Lower leg skin (tissue), 4 donors: ENCODE data around the gene RIC1. TPM values are rescaled to one million over a fixed set of nuclear protein-coding genes. Genes with fewer than 3 reads are reported as not detected.

ENCODE experiments used
- DNase-seq, 2 donors: peaks; one replicate each; pipeline ENCODE4 v3.0.0-alpha.2; 2019; ENCODE audit warnings: low spot score in 2 of 2
- H3K4me3 ChIP-seq: fragments of 200-600 bp; sonication (generic); 2 replicates; pipeline ENCODE4 v1.5.1; 2017; ENCODE audit warnings: mild to moderate bottlenecking, low read depth; ENCODE audit not compliant: poor library complexity, severe bottlenecking
- POLR2A ChIP-seq, 2 donors: fragments of 450-650 bp; IDR thresholded peaks; one replicate each; pipeline ENCODE4 v1.6.1; 2016 to 2017; ENCODE audit warnings: antibody characterized with exemption in 2 of 2, mild to moderate bottlenecking in 1 of 2, moderate library complexity in 1 of 2
- WGBS, 2 donors: methylation state at CpG; one replicate each; pipeline ENCODE4 v1.1.5; 2018; 5-methylcytosine and 5-hydroxymethylcytosine counted together
- intact Hi-C: fragments of 100-400 bp; cut with DNase I; formaldehyde crosslinking; loops from one replicate; pipeline ENCODE4 v1.15.0; 2023; ENCODE audit warnings: low total_unique reads
- total RNA-seq, 4 donors: library from RNA; depleted of rRNA; stranded (reverse); fragments of >200 nt; gene quantifications; one replicate each; pipeline ENCODE4 v1.1.0, GENCODE V29; 2016
- TF ChIP-seq, protein P1 (sequence below), 3 donors: fragments of 450-650 bp; IDR thresholded peaks; one replicate each; pipeline ENCODE4 v1.5.1; 2016; ENCODE audit warnings: antibody characterized with exemption in 3 of 3, mild to moderate bottlenecking in 3 of 3, moderate library complexity in 2 of 3

Gene RIC1
- total RNA-seq, 4 donors from 2014 or later = 31.3 to 62.3 (median 37.6) TPM

DNA sequence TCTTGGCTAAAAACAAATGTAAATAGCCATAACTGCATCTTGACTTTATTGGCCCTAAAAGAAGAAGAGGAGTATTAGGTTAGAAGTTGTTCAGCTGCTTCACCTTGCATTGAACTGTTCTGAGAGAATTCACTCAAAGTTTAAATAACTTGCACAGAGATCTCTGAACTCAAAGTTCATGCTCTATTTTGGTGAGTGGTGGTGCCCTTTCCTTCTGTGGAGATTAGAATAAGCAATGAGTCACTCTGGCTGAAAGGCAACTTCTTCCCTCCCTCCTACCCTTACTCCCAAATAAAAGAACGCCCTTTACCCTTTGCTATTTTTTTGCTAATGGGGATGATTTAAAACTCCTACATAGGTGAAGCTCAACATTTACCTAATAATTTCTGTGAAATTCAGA, 155.1 kb downstream of the RIC1 start:
- no peak overlapping the region for H3K4me3 ChIP-seq
- no peak for DNase-seq
- intact Hi-C loops = no loop called here
- 93 to 100% methylated on average over 1 of the region's 1 CpG for WGBS, 2 donors
- TF ChIP-seq, protein P1, sequence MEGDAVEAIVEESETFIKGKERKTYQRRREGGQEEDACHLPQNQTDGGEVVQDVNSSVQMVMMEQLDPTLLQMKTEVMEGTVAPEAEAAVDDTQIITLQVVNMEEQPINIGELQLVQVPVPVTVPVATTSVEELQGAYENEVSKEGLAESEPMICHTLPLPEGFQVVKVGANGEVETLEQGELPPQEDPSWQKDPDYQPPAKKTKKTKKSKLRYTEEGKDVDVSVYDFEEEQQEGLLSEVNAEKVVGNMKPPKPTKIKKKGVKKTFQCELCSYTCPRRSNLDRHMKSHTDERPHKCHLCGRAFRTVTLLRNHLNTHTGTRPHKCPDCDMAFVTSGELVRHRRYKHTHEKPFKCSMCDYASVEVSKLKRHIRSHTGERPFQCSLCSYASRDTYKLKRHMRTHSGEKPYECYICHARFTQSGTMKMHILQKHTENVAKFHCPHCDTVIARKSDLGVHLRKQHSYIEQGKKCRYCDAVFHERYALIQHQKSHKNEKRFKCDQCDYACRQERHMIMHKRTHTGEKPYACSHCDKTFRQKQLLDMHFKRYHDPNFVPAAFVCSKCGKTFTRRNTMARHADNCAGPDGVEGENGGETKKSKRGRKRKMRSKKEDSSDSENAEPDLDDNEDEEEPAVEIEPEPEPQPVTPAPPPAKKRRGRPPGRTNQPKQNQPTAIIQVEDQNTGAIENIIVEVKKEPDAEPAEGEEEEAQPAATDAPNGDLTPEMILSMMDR (IDR thresholded peaks at IDR 0.05) = no peak
- no peak for TF ChIP-seq POLR2A (IDR thresholded peaks at IDR 0.05)

DNA sequence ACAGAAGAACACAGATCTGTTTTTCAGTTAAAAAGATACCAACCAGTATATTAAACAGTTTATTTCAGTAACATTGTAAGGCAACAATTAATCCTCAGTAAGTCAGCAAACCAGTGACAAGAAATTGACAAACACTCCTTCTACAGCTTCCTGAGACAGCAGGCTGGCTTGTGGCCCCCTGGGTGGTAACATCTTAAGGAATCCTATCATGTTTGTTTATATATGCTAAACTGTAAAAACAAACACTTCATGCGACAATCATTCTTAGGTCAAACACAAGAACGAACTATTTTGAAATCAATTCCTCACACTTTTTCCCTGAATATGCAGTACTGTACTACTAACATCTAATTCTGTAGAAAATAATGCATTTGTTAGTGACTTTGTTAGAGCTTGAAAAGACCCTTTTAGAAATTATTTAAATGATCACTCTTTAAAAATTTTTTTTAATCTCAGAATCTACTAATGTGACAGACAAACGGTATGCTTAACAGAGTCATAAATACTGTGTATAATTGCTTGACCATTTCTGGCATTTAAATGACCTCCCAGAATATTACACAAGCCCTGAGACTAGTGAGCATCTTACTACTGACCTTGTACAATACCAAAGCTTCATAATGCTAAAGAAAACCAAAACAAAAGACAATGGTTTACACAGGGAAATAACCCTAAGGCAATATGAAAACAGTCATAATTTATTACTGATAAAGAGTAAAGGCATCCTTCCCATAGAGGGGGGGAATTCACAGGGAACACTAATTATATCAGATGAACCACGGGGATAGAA, 155.8 kb downstream of the RIC1 start:
- no peak overlapping the region for H3K4me3 ChIP-seq
- WGBS, 2 donors = 72 to 74% methylated on average over 4 of the region's 4 CpGs

DNA sequence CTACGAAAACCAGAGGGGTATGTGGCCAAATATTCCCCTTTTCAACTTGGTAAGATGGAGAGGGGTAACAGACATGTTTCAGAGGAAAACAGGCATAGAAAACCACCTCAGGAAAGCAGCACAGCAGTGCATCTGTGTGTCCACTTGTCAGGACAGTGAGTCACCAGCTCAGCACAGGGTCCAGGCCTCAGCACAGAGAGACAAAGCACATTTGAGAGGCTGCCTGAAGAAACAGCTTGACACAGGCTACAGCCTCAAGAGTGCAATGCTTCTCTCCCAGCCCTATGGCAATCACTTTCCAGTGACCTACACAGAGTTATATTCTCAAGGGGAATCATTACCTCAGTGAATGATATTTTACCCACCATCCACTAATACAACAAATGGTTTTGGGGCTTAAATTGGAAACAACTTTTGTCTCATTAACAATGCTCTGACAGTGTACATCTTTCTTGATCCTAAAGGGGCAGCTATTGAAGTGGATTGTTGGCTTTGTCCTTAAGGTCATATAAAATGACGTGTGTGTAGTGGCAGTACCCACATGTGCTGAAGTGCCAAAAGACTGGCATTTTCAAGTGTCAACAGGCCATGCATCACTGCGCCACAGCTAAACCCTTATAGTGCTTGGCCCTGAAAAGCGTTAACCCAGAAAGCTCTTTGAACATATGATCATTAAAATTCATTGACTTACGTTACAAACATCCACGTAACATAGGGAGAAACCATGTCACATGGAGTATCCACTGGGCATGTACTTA, 157.6 kb downstream of the RIC1 start:
- WGBS, 2 donors = 95 to 98% methylated on average over 6 of the region's 6 CpGs
- no peak for DNase-seq
- TF ChIP-seq, protein P1 (IDR thresholded peaks at IDR 0.05) = no peak
- TF ChIP-seq POLR2A (IDR thresholded peaks at IDR 0.05) = no peak
- H3K4me3 ChIP-seq = no peak overlapping the region
- intact Hi-C loops = no loop called here

More for the DNA sequence above, 155.8 kb downstream of the RIC1 start:
- no peak for DNase-seq
- TF ChIP-seq, protein P1 (IDR thresholded peaks at IDR 0.05) = no peak
- no peak for TF ChIP-seq POLR2A (IDR thresholded peaks at IDR 0.05)
- intact Hi-C loops = no loop called here

DNA sequence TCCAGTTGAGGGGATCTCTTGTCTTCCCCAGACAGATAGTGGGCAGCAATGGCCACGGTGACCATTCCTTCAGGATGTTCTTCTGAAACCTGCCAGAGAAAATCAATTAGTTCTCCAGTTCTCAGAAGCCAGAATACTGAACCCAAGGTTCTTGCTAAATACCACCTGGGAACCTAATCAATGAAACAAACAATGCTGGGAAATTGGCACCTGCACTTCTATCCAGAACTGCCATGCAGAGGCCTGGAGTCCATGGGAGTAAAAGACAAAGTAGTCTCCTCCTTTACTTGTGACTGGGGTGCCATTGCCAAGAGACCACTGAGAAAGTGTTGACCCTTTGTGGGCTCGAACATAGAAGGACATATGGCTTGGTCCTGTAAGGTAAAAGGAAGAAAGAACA, 158.3 kb downstream of the RIC1 start:
- H3K4me3 ChIP-seq = no peak overlapping the region
- intact Hi-C loops = no loop called here
- TF ChIP-seq POLR2A (IDR thresholded peaks at IDR 0.05) = no peak
- TF ChIP-seq, protein P1 (IDR thresholded peaks at IDR 0.05) = no peak
- WGBS, 2 donors = 94 to 95% methylated on average over 2 of the region's 2 CpGs
- DNase-seq = no peak

DNA sequence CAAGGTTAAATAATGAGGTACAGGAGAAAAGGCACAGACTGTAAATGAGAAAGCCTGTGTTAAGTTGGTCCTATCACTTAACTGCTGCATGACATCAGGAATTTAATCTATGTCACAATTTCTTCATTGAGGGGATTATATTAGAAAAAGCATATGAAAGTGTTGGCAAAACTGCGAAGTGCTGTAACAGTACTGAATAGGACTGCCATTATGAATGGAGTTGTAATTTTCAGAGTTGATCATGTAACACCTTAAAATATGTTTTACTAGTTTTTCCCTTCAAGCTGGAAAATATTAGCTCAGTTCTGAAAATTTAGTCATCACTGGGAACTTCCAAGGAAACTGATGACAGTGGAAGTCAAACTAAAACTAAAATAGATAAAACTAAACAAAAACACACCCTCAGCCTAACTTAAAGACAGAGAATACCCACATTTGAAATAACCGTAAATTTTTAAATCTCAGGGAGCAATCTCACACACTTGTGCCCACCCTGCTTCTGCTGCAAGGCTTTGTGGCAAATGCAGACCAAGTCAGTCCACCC, 158.9 kb downstream of the RIC1 start:
- no peak for DNase-seq
- TF ChIP-seq, protein P1 (IDR thresholded peaks at IDR 0.05) = no peak
- TF ChIP-seq POLR2A (IDR thresholded peaks at IDR 0.05) = no peak
- H3K4me3 ChIP-seq = no peak overlapping the region
- WGBS, 2 donors = 92 to 99% methylated on average over 2 of the region's 2 CpGs
- intact Hi-C loops = no loop called here
